ENCODE data around the gene CADPS.

DNA sequence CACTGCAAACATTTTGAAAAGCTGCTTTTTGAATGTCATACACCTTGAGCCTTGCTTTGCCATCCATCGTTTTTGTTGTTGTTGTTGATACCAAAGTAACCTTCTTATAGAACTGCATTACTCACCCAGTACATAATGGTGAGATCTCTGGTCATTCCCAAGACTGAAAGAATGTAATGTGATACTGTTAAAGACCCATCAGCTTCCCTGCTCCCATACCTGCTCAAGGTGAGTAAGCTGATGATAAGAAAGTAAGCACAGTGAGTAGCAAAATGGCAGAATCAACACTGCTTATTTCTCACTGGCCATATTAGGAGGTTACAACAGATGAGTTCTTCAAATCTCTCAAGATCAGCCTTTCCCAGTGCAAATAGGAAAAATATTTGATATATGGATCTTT is 89.8 kb downstream of the CADPS start:
- TF ChIP-seq, protein P1, sequence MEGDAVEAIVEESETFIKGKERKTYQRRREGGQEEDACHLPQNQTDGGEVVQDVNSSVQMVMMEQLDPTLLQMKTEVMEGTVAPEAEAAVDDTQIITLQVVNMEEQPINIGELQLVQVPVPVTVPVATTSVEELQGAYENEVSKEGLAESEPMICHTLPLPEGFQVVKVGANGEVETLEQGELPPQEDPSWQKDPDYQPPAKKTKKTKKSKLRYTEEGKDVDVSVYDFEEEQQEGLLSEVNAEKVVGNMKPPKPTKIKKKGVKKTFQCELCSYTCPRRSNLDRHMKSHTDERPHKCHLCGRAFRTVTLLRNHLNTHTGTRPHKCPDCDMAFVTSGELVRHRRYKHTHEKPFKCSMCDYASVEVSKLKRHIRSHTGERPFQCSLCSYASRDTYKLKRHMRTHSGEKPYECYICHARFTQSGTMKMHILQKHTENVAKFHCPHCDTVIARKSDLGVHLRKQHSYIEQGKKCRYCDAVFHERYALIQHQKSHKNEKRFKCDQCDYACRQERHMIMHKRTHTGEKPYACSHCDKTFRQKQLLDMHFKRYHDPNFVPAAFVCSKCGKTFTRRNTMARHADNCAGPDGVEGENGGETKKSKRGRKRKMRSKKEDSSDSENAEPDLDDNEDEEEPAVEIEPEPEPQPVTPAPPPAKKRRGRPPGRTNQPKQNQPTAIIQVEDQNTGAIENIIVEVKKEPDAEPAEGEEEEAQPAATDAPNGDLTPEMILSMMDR (IDR thresholded peaks at IDR 0.05), result no peak
- TF ChIP-seq POLR2A (IDR thresholded peaks at IDR 0.05), result no peak
